ENCODE results near the gene ADCY5. TPM values are rescaled to one million over a fixed set of nuclear protein-coding genes. Genes with fewer than 3 reads are reported as not detected.

ADCY5 gene
- total and polyA plus RNA-seq, 4 donors: 0.74 to 6.6 (median 2.9) TPM

- no peak for DNase-seq (ENCODE audit: low spot score)
These were observed 117.2 kb downstream of the ADCY5 start for GRCh38 chr3:123331651-123332050.

GRCh38 chr3:123331006-123331405 lies 117.9 kb downstream of the ADCY5 start:
- TF ChIP-seq NR2F2 (IDR thresholded peaks at IDR 0.05) (peak; percentile 16), FOXA1 (IDR thresholded peaks at IDR 0.05) (no peak)
- no peaks in the 10 kb centered on the region for H3K36me3 ChIP-seq (ENCODE audit: control insufficient read depth in 4 of 4, insufficient read depth in 3 of 4, low read depth in 1 of 4, low read length in 3 of 4)
- H3K27ac ChIP-seq (ENCODE audit: low read depth in 1 of 2, low read length in 2 of 2): peak overlapping the region in 1 of 2 donors; percentile 40
- H3K27me3 ChIP-seq (ENCODE audit: control insufficient read depth in 4 of 4, insufficient read depth in 4 of 4, low read length in 3 of 4): no peaks in the 10 kb centered on the region
- H3K4me3 ChIP-seq (ENCODE audit: low read depth in 1 of 3, low read length in 3 of 3): no peak overlapping the region
- 78% methylated on average over 8 of the region's 8 CpGs for whole genome bisulfite sequencing
- no peaks in the 10 kb centered on the region for H3K9me3 ChIP-seq (ENCODE audit: control insufficient read depth in 4 of 4, low read length in 3 of 4)
- no peak overlapping the region for H3K9ac ChIP-seq (ENCODE audit: low read depth in 1 of 2, low read length in 2 of 2)
- DNase-seq (ENCODE audit: low spot score): no peak
- H3K4me1 ChIP-seq (ENCODE audit: control insufficient read depth in 4 of 4, insufficient read depth in 4 of 4, low read length in 3 of 4): peaks cover 0 to 21% (median 20%) of the 10 kb centered on the region in 4 donors

More at GRCh38 chr3:123331651-123332050, 117.2 kb downstream of the ADCY5 start:
- 96% methylated on average over 9 of the region's 9 CpGs for WGBS
- Histone ChIP-seq H3K27ac (ENCODE audit: low read depth in 1 of 2, low read length in 2 of 2) (peak overlapping the region in 1 of 2 donors; percentile 40), H3K36me3 (ENCODE audit: control insufficient read depth in 4 of 4, insufficient read depth in 3 of 4, low read depth in 1 of 4, low read length in 3 of 4) (no peaks in the 10 kb centered on the region), H3K4me1 (ENCODE audit: control insufficient read depth in 4 of 4, insufficient read depth in 4 of 4, low read length in 3 of 4) (peaks cover 0 to 21% (median 20%) of the 10 kb centered on the region in 4 donors), H3K27me3 (ENCODE audit: control insufficient read depth in 4 of 4, insufficient read depth in 4 of 4, low read length in 3 of 4) (no peaks in the 10 kb centered on the region), H3K4me3 (ENCODE audit: low read depth in 1 of 3, low read length in 3 of 3) (no peak overlapping the region), H3K9me3 (ENCODE audit: control insufficient read depth in 4 of 4, low read length in 3 of 4) (no peaks in the 10 kb centered on the region), H3K9ac (ENCODE audit: low read depth in 1 of 2, low read length in 2 of 2) (no peak overlapping the region)
- TF ChIP-seq REST (IDR thresholded peaks at IDR 0.05): no peak
- no peak for TF ChIP-seq FOXA1 (IDR thresholded peaks at IDR 0.05)
- TF ChIP-seq GABPA (IDR thresholded peaks at IDR 0.05 in 1 of 2, conservative IDR thresholded peaks at IDR 0.05 in 1 of 2): no peak
- TF ChIP-seq SP1 (IDR thresholded peaks at IDR 0.05): no peak
- TF ChIP-seq RAD21 (IDR thresholded peaks at IDR 0.05): no peak

- TF ChIP-seq NR2F2 (IDR thresholded peaks at IDR 0.05) (peak; percentile 2), SP1 (IDR thresholded peaks at IDR 0.05) (no peak)
These were observed 118.4 kb downstream of the ADCY5 start for GRCh38 chr3:123330441-123330991.

GRCh38 chr3:123329636-123330340 lies 119.1 kb downstream of the ADCY5 start:
- TF ChIP-seq CTCF (IDR thresholded peaks at IDR 0.05; ENCODE audit: low read depth, low read length, missing input control): no peak
- TF ChIP-seq HNF4A (conservative IDR thresholded peaks at IDR 0.05): peak; percentile 73 to 89
- peak; percentile 28 for TF ChIP-seq HNF4G (IDR thresholded peaks at IDR 0.05)
- peak in 1 of 2 donors; percentile 4 for TF ChIP-seq RAD21 (IDR thresholded peaks at IDR 0.05)
- no peak for TF ChIP-seq FOXA2 (IDR thresholded peaks at IDR 0.05)
- no peak for TF ChIP-seq JUND (IDR thresholded peaks at IDR 0.05)
- no peak for TF ChIP-seq SP1 (IDR thresholded peaks at IDR 0.05)
- TF ChIP-seq NR2F2 (IDR thresholded peaks at IDR 0.05): peak; percentile 4
- TF ChIP-seq RXRA (IDR thresholded peaks at IDR 0.05): peak; percentile 21 to 24
- no peak for DNase-seq (ENCODE audit: low spot score)
- no peak overlapping the region for H3K9ac ChIP-seq (ENCODE audit: low read depth in 1 of 2, low read length in 2 of 2)

More at GRCh38 chr3:123330441-123330991, 118.4 kb downstream of the ADCY5 start:
- H3K36me3 ChIP-seq (ENCODE audit: control insufficient read depth in 4 of 4, insufficient read depth in 3 of 4, low read depth in 1 of 4, low read length in 3 of 4): no peaks in the 10 kb centered on the region
- no peak overlapping the region for H3K9ac ChIP-seq (ENCODE audit: low read depth in 1 of 2, low read length in 2 of 2)
- DNase-seq (ENCODE audit: low spot score): no peak
- H3K9me3 ChIP-seq (ENCODE audit: control insufficient read depth in 4 of 4, low read length in 3 of 4): no peaks in the 10 kb centered on the region
- H3K27ac ChIP-seq (ENCODE audit: low read depth in 1 of 2, low read length in 2 of 2): peak overlapping the region in 1 of 2 donors; percentile 43
- no peak overlapping the region for H3K4me3 ChIP-seq (ENCODE audit: low read depth in 1 of 3, low read length in 3 of 3)
- peaks cover 0 to 21% (median 20%) of the 10 kb centered on the region in 4 donors for H3K4me1 ChIP-seq (ENCODE audit: control insufficient read depth in 4 of 4, insufficient read depth in 4 of 4, low read length in 3 of 4)
- WGBS: 89% methylated on average over 15 of the region's 15 CpGs
- no peaks in the 10 kb centered on the region for H3K27me3 ChIP-seq (ENCODE audit: control insufficient read depth in 4 of 4, insufficient read depth in 4 of 4, low read length in 3 of 4)

More at GRCh38 chr3:123329636-123330340, 119.1 kb downstream of the ADCY5 start:
- H3K27ac ChIP-seq (ENCODE audit: low read depth in 1 of 2, low read length in 2 of 2): peak overlapping the region in 1 of 2 donors; percentile 43
- WGBS: 50% methylated on average over 10 of the region's 10 CpGs
- H3K36me3 ChIP-seq (ENCODE audit: control insufficient read depth in 4 of 4, insufficient read depth in 3 of 4, low read depth in 1 of 4, low read length in 3 of 4): no peaks in the 10 kb centered on the region
- no peaks in the 10 kb centered on the region for H3K27me3 ChIP-seq (ENCODE audit: control insufficient read depth in 4 of 4, insufficient read depth in 4 of 4, low read length in 3 of 4)
- no peak overlapping the region for H3K4me3 ChIP-seq (ENCODE audit: low read depth in 1 of 3, low read length in 3 of 3)
- H3K4me1 ChIP-seq (ENCODE audit: control insufficient read depth in 4 of 4, insufficient read depth in 4 of 4, low read length in 3 of 4): peaks cover 0 to 21% (median 20%) of the 10 kb centered on the region in 4 donors
- no peaks in the 10 kb centered on the region for H3K9me3 ChIP-seq (ENCODE audit: control insufficient read depth in 4 of 4, low read length in 3 of 4)

Data from liver (tissue), 9 donors.